ENCODE data around the gene PNPLA3.

PNPLA3 gene

DNA sequence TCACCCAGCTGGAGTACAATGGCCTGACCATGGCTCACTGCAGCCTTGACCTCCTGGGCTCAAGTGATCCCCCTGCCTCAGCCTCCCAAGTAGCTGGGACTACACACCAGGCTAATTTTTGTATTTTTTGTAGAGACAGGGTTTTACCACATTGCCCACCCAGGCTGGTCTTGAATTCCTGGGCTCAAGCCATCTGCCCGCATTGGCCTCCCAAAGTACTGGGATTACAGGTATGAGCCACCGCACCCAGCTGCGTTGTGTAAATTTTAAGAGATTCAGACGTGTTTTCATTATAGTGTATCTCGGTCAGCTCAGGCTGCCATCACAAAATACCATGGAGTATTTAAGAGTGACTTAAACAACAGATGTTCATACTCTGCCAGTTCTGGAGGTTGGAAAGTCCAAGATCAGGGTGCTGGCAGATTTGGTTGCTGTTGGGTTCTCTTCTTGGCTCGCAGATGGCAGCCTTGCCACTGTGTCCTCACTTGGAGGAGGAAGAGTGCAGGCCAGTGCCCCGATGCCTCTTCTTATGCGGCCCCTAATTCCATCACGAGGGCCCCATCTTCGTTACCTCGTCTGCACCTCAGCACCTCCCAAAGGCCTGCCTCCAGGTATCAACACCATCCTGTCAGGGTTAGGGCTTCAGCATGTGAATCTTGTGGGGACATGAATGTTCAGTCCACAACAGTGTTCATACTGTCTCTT, 67.9 kb downstream of the PNPLA3 start:
- peaks cover 0 to 5% of the 10 kb centered on the region in 2 donors for H3K4me1 ChIP-seq (ENCODE audit: control insufficient read depth in 1 of 2, insufficient read depth in 2 of 2, low read length in 2 of 2)
- H3K36me3 ChIP-seq (ENCODE audit: control insufficient read depth in 1 of 2, insufficient read depth in 2 of 2, low read length in 2 of 2), result peaks cover 20 to 89% of the 10 kb centered on the region in 2 donors
- H3K9ac ChIP-seq (ENCODE audit: low read depth in 1 of 2, low read length in 2 of 2), result no peak overlapping the region
- no peaks in the 10 kb centered on the region for H3K9me3 ChIP-seq (ENCODE audit: control insufficient read depth in 1 of 2, low read length in 2 of 2)
- no peak overlapping the region for H3K4me3 ChIP-seq (ENCODE audit: low read depth in 1 of 2, low read length in 2 of 2)
- H3K27me3 ChIP-seq (ENCODE audit: control insufficient read depth in 1 of 2, insufficient read depth in 2 of 2, low read length in 2 of 2), result no peaks in the 10 kb centered on the region
- no peak overlapping the region for H3K27ac ChIP-seq (ENCODE audit: low read depth, low read length)

DNA sequence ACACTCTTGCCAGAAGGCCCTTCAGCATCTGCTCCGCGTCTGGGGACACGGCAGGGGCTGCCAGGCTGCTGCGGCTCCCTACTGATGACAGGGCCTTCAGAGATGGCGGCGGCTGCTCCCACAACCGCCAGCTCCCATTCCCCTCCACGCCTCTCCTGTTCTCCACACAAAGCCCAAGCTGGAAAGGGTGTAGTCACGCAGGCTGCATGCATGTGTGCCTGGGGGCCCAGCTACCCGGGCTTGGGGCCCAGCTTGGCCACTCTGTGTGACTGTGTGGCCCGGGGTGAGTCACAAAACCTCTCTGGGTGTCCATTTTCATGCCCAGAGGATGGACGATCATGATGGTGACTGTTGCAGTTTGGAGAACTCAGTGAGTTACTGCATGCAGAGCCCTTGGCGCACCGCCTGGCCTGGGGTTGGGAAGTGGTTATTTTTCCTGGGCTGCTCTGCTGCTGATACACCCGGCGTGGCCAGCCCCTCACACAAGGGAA, 68.8 kb downstream of the PNPLA3 start:
- no peaks in the 10 kb centered on the region for H3K27me3 ChIP-seq (ENCODE audit: control insufficient read depth in 1 of 2, insufficient read depth in 2 of 2, low read length in 2 of 2)
- H3K4me3 ChIP-seq (ENCODE audit: low read depth in 1 of 2, low read length in 2 of 2), result no peak overlapping the region
- peaks cover 0 to 5% of the 10 kb centered on the region in 2 donors for H3K4me1 ChIP-seq (ENCODE audit: control insufficient read depth in 1 of 2, insufficient read depth in 2 of 2, low read length in 2 of 2)
- H3K27ac ChIP-seq (ENCODE audit: low read depth, low read length), result no peak overlapping the region
- H3K9ac ChIP-seq (ENCODE audit: low read depth in 1 of 2, low read length in 2 of 2), result no peak overlapping the region
- H3K36me3 ChIP-seq (ENCODE audit: control insufficient read depth in 1 of 2, insufficient read depth in 2 of 2, low read length in 2 of 2), result peaks cover 22 to 90% of the 10 kb centered on the region in 2 donors
- H3K9me3 ChIP-seq (ENCODE audit: control insufficient read depth in 1 of 2, low read length in 2 of 2), result no peaks in the 10 kb centered on the region

- peaks cover 23 to 87% of the 10 kb centered on the region in 2 donors for H3K36me3 ChIP-seq (ENCODE audit: control insufficient read depth in 1 of 2, insufficient read depth in 2 of 2, low read length in 2 of 2)
Measured at GRCh38 chr22:43993072-43993760, 69.6 kb downstream of the PNPLA3 start.

GRCh38 chr22:43994006-43994405, 70.4 kb downstream of the PNPLA3 start:
- Histone ChIP-seq H3K27me3 (ENCODE audit: control insufficient read depth in 1 of 2, insufficient read depth in 2 of 2, low read length in 2 of 2) (no peaks in the 10 kb centered on the region), H3K27ac (ENCODE audit: low read depth, low read length) (no peak overlapping the region), H3K9ac (ENCODE audit: low read depth in 1 of 2, low read length in 2 of 2) (no peak overlapping the region), H3K9me3 (ENCODE audit: control insufficient read depth in 1 of 2, low read length in 2 of 2) (no peaks in the 10 kb centered on the region), H3K4me3 (ENCODE audit: low read depth in 1 of 2, low read length in 2 of 2) (no peak overlapping the region), H3K4me1 (ENCODE audit: control insufficient read depth in 1 of 2, insufficient read depth in 2 of 2, low read length in 2 of 2) (peaks cover 0 to 5% of the 10 kb centered on the region in 2 donors), H3K36me3 (ENCODE audit: control insufficient read depth in 1 of 2, insufficient read depth in 2 of 2, low read length in 2 of 2) (peaks cover 20 to 86% of the 10 kb centered on the region in 2 donors)

More at GRCh38 chr22:43993072-43993760, 69.6 kb downstream of the PNPLA3 start:
- Histone ChIP-seq H3K4me3 (ENCODE audit: low read depth in 1 of 2, low read length in 2 of 2) (no peak overlapping the region), H3K27me3 (ENCODE audit: control insufficient read depth in 1 of 2, insufficient read depth in 2 of 2, low read length in 2 of 2) (no peaks in the 10 kb centered on the region), H3K9me3 (ENCODE audit: control insufficient read depth in 1 of 2, low read length in 2 of 2) (no peaks in the 10 kb centered on the region), H3K27ac (ENCODE audit: low read depth, low read length) (no peak overlapping the region), H3K9ac (ENCODE audit: low read depth in 1 of 2, low read length in 2 of 2) (no peak overlapping the region), H3K4me1 (ENCODE audit: control insufficient read depth in 1 of 2, insufficient read depth in 2 of 2, low read length in 2 of 2) (peaks cover 0 to 5% of the 10 kb centered on the region in 2 donors)

DNA sequence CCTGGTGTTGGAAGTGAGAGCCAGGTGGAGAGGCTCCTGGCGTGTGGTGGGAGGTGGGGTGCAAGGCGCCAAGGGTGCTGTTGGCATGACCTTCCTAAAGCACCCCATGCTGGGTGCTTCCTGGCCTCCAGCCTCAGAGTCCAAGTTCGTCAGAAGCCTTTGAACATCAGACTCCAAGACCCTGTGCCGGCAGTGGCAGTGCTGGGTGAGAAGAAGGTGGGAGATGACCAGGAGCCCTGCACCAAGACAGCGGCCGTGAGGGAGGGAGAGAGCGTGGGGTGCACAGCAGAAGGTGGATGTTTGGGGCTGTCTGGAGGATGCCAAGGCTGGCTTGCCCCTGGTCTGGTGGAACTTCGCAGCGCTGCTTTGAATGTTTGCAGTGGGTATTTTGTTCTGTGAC, 70.8 kb downstream of the PNPLA3 start:
- Histone ChIP-seq H3K27ac (ENCODE audit: low read depth, low read length) (no peak overlapping the region), H3K36me3 (ENCODE audit: control insufficient read depth in 1 of 2, insufficient read depth in 2 of 2, low read length in 2 of 2) (peaks cover 20 to 87% of the 10 kb centered on the region in 2 donors), H3K9ac (ENCODE audit: low read depth in 1 of 2, low read length in 2 of 2) (no peak overlapping the region), H3K9me3 (ENCODE audit: control insufficient read depth in 1 of 2, low read length in 2 of 2) (no peaks in the 10 kb centered on the region), H3K4me3 (ENCODE audit: low read depth in 1 of 2, low read length in 2 of 2) (no peak overlapping the region), H3K4me1 (ENCODE audit: control insufficient read depth in 1 of 2, insufficient read depth in 2 of 2, low read length in 2 of 2) (peaks cover 0 to 5% of the 10 kb centered on the region in 2 donors), H3K27me3 (ENCODE audit: control insufficient read depth in 1 of 2, insufficient read depth in 2 of 2, low read length in 2 of 2) (no peaks in the 10 kb centered on the region)

GRCh38 chr22:43995057-43995685, 71.6 kb downstream of the PNPLA3 start:
- no peaks in the 10 kb centered on the region for H3K27me3 ChIP-seq (ENCODE audit: control insufficient read depth in 1 of 2, insufficient read depth in 2 of 2, low read length in 2 of 2)
- no peak overlapping the region for H3K9ac ChIP-seq (ENCODE audit: low read depth in 1 of 2, low read length in 2 of 2)
- H3K27ac ChIP-seq (ENCODE audit: low read depth, low read length), result no peak overlapping the region
- H3K4me1 ChIP-seq (ENCODE audit: control insufficient read depth in 1 of 2, insufficient read depth in 2 of 2, low read length in 2 of 2), result peaks cover 0 to 5% of the 10 kb centered on the region in 2 donors
- no peaks in the 10 kb centered on the region for H3K9me3 ChIP-seq (ENCODE audit: control insufficient read depth in 1 of 2, low read length in 2 of 2)
- H3K36me3 ChIP-seq (ENCODE audit: control insufficient read depth in 1 of 2, insufficient read depth in 2 of 2, low read length in 2 of 2), result peaks cover 20 to 80% of the 10 kb centered on the region in 2 donors
- H3K4me3 ChIP-seq (ENCODE audit: low read depth in 1 of 2, low read length in 2 of 2), result peak overlapping the region in 1 of 2 donors; percentile 56

GRCh38 chr22:43995798-43996169, 72.2 kb downstream of the PNPLA3 start:
- Histone ChIP-seq H3K36me3 (ENCODE audit: control insufficient read depth in 1 of 2, insufficient read depth in 2 of 2, low read length in 2 of 2) (peaks cover 16 to 74% of the 10 kb centered on the region in 2 donors), H3K4me1 (ENCODE audit: control insufficient read depth in 1 of 2, insufficient read depth in 2 of 2, low read length in 2 of 2) (peaks cover 0 to 5% of the 10 kb centered on the region in 2 donors), H3K4me3 (ENCODE audit: low read depth in 1 of 2, low read length in 2 of 2) (peak overlapping the region; percentile 56 to 58), H3K9me3 (ENCODE audit: control insufficient read depth in 1 of 2, low read length in 2 of 2) (no peaks in the 10 kb centered on the region), H3K27me3 (ENCODE audit: control insufficient read depth in 1 of 2, insufficient read depth in 2 of 2, low read length in 2 of 2) (no peaks in the 10 kb centered on the region), H3K9ac (ENCODE audit: low read depth in 1 of 2, low read length in 2 of 2) (peak overlapping the region; percentile 39 to 49), H3K27ac (ENCODE audit: low read depth, low read length) (no peak overlapping the region)

GRCh38 chr22:43996170-43996980, 72.8 kb downstream of the PNPLA3 start:
- Histone ChIP-seq H3K9ac (ENCODE audit: low read depth in 1 of 2, low read length in 2 of 2) (peak overlapping the region; percentile 39 to 49), H3K4me3 (ENCODE audit: low read depth in 1 of 2, low read length in 2 of 2) (peak overlapping the region; percentile 56 to 58), H3K27ac (ENCODE audit: low read depth, low read length) (no peak overlapping the region), H3K9me3 (ENCODE audit: control insufficient read depth in 1 of 2, low read length in 2 of 2) (no peaks in the 10 kb centered on the region), H3K36me3 (ENCODE audit: control insufficient read depth in 1 of 2, insufficient read depth in 2 of 2, low read length in 2 of 2) (peaks cover 16 to 72% of the 10 kb centered on the region in 2 donors), H3K27me3 (ENCODE audit: control insufficient read depth in 1 of 2, insufficient read depth in 2 of 2, low read length in 2 of 2) (no peaks in the 10 kb centered on the region), H3K4me1 (ENCODE audit: control insufficient read depth in 1 of 2, insufficient read depth in 2 of 2, low read length in 2 of 2) (peaks cover 0 to 5% of the 10 kb centered on the region in 2 donors)

GRCh38 chr22:43996981-43997265, 73.3 kb downstream of the PNPLA3 start:
- H3K27ac ChIP-seq (ENCODE audit: low read depth, low read length), result no peak overlapping the region
- no peak overlapping the region for H3K9ac ChIP-seq (ENCODE audit: low read depth in 1 of 2, low read length in 2 of 2)
- H3K9me3 ChIP-seq (ENCODE audit: control insufficient read depth in 1 of 2, low read length in 2 of 2), result no peaks in the 10 kb centered on the region
- H3K36me3 ChIP-seq (ENCODE audit: control insufficient read depth in 1 of 2, insufficient read depth in 2 of 2, low read length in 2 of 2), result peaks cover 16 to 66% of the 10 kb centered on the region in 2 donors
- no peaks in the 10 kb centered on the region for H3K27me3 ChIP-seq (ENCODE audit: control insufficient read depth in 1 of 2, insufficient read depth in 2 of 2, low read length in 2 of 2)
- peaks cover 0 to 5% of the 10 kb centered on the region in 2 donors for H3K4me1 ChIP-seq (ENCODE audit: control insufficient read depth in 1 of 2, insufficient read depth in 2 of 2, low read length in 2 of 2)
- H3K4me3 ChIP-seq (ENCODE audit: low read depth in 1 of 2, low read length in 2 of 2), result no peak overlapping the region

All from duodenal mucosa (tissue), 2 donors.